ENCODE data around the gene OR9G1.
"Not testable (repeated sequence)": the region's sequence is repeated elsewhere in the genome, so short reads cannot be mapped to it uniquely, and the experiment has no call there.

OR9G1 gene, protein sequence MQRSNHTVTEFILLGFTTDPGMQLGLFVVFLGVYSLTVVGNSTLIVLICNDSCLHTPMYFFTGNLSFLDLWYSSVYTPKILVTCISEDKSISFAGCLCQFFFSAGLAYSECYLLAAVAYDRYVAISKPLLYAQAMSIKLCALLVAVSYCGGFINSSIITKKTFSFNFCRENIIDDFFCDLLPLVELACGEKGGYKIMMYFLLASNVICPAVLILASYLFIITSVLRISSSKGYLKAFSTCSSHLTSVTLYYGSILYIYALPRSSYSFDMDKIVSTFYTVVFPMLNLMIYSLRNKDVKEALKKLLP

DNA sequence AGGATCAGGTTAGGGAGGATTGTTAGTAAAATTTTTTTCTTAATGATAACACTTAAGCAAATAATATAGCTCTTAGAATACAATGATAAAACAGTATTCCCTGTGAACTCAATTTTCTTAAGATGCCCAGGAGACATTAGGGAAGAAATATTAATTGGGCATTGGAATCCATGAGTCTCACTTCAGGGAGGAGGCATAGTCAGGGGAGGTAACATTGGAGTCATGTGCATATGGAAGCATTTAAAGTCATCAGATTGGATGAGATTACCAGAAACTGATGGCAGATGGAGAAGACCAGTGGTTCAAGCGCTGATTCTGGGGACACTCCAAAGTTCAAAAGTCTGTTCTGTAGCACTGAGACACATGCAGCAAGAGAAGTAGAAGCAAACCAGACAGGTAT lies at the start of gene OR9G1:
Gene OR9G1 (plus strand): TSS at position 301 of the 400 bp plus-strand sequence. CDS start 1,293 bp downstream, outside the sequence.
- no peak for DNase-seq (ENCODE audit: low spot score)

DNA sequence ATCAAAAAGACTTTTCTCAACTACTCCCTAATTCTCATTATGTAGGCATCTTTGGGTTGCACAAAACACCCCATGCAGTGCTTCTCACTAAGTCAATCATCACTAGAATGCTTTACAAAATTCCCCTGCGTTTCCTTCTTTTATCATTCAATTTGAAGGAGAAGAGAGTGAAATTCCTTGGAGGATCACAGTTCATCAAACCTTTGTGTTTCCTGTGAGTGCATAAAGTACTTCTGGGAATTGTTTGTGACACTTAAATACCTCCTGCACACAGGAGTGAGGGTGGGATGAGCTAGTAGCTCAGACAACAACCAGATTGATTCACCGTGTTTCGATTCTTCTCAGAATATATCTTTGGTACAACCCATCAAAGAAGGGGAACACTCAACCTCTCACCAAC lies 39.1 kb upstream of the OR9G1 start:
- no peak for DNase-seq (ENCODE audit: low spot score)

DNA sequence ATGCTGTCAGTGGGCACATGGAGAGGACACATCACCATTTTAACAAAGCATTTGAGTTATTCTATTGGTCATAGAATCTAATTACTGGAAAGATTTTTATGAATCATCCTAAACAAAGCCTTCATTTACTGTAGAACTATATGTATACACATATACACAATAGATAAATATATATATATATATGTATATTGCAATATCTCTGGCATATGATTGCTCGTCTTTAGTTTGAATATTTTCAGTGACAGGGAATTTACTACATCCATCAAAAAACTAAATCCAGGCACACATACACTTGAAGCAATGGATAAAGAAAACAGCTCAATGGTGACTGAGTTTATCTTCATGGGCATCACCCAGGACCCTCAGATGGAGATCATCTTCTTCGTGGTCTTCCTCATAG lies 35.5 kb upstream of the OR9G1 start, which contains the start of gene OR5AR1:
Gene OR5AR1 (plus strand): TSS at position 301 of the 400 bp plus-strand sequence. CDS start 0 bp downstream, at position 301.
- no peak for DNase-seq (ENCODE audit: low spot score)

DNA sequence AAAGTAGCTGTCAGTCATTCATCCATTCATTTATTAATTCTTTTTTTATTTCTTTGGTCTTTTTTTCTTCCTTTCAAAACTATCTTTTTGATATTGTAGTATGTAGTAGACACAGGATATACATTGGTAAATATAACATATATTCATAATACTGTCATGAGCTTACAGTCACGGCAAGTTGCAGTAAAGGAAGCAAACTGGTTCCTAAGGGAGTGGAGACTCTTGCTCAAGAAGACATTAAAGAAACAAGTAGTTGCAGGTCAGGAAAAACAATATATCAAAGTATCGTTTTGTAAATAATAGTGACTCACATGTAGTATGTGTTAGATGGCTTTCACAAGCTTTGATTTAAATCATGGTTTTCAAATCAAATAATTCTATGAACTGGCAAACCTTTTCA lies 27.9 kb upstream of the OR9G1 start:
- DNase-seq (ENCODE audit: low spot score) = no peak

DNA sequence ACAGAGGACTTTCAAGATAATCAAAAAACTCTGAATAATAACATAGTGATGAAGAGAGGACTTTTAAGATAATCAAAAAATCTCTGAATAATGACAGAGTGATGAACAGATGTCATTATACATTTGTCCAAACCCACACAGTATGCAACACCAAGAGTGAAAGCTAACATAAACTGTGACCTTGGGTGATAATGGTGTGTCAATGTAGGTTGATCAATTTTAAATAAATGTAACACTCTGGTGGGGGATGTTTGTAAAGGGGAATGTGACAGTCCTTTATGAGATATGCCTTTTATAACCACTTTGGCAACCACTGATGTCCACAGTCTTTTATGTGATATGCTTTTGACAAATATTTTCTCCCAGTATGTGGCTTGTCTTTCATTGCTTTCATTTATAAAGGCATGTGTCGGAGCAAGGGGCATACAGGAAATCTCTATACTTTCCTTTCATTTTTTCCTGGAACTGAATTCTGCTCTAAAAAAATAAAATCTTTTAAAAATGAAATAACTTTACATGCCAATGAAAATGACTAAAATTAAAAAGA lies 10.3 kb upstream of the OR9G1 start:
- DNase-seq (ENCODE audit: low spot score) = no peak

DNA sequence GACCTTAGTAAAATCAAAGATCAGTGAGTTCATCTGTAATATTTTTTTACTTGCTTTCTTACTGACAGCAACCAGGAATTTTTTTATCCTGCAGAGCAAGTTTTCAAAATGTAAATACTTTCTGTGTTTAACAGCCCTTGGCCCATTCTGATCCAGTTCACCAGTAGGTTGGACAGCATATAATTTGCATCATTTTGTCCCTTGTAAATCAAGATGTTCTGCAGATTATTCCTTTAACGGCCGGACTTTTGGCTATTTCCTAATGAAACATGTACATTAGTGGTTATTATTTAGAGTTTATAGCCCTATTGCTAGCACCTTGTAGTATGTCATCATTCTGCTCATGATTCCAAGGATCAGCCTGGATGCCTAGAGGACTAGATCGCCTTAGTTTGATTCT lies 7.7 kb upstream of the OR9G1 start:
- DNase-seq (ENCODE audit: low spot score) = not testable (repeated sequence)

DNA sequence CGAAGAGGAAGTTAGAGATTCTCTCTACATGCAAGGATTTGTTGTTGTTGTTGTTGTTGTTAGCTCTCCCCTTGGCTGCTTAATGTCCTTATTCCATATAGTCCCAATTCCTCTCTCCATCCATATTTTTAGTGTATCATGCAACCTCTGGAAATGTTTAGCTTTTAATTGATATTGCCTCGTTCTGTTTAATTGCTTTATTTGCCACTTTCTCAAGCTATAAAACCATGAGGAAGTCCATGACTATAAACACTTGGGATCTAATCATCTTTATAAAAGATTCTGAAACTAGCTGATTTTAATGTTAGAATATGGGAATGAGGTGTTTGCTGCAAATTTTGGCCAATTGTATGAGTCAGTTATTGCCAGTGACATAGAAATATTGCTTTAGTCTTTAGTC lies 5.5 kb upstream of the OR9G1 start:
- no peak for DNase-seq (ENCODE audit: low spot score)

DNA sequence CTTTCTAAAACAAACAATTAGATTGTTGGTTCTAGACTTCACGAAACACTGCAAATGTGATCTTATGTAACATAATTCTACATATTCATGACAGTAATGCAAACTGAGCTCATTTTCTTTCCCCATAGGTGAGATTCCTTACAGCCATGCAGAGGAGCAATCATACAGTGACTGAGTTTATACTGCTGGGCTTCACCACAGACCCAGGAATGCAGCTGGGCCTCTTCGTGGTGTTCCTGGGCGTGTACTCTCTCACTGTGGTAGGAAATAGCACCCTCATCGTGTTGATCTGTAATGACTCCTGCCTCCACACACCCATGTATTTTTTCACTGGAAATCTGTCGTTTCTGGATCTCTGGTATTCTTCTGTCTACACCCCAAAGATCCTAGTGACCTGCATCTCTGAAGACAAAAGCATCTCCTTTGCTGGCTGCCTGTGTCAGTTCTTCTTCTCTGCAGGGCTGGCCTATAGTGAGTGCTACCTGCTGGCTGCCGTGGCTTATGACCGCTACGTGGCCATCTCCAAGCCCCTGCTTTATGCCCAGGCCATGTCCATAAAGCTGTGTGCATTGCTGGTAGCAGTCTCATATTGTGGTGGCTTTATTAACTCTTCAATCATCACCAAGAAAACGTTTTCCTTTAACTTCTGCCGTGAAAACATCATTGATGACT lies 1.5 kb downstream of the OR9G1 start:
- DNase-seq (ENCODE audit: low spot score) = no peak

DNA sequence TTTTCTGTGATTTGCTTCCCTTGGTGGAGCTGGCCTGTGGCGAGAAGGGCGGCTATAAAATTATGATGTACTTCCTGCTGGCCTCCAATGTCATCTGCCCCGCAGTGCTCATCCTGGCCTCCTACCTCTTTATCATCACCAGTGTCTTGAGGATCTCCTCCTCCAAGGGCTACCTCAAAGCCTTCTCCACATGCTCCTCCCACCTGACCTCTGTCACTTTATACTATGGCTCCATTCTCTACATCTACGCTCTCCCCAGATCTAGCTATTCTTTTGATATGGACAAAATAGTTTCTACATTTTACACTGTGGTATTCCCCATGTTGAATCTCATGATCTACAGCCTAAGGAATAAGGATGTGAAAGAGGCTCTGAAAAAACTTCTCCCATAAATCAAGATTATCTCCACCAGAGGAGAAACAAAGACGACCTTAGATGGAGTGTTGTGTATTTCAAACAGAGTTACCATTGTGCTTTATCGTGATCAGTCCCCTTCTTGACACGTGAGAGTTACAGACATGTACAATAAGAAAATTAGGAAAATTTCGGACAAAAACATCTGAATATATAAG lies 2.1 kb downstream of the OR9G1 start:
- no peak for DNase-seq (ENCODE audit: low spot score)

DNA sequence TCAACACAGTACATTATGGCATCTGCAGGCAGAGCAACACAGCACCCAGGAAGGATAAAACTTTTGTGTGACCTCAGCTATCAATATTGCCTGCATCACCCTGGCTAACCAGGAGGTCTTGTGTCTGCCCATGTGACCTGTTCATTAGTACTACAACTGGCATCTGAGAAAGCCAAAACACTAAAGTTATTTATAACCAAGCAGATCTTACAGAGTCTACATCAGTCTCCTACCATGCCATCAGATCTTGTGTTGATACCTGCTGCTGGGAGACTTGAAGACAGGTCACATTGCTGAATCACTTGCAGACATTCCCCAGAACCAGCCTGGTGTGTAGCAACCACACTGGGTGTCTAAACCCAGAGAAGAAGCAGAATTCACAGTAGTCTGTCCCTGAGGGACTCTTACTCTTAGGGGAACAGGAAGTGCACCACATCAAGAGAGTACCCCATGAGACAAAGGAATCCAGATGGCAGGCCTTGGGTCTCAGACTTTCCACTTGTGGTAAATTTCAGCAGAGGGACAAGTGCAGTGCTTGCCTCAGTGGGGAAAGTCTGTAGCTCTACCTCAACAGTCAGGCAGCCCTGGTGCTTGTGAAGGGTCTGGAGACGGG lies 7.0 kb downstream of the OR9G1 start:
- DNase-seq (ENCODE audit: low spot score) = no peak

DNA sequence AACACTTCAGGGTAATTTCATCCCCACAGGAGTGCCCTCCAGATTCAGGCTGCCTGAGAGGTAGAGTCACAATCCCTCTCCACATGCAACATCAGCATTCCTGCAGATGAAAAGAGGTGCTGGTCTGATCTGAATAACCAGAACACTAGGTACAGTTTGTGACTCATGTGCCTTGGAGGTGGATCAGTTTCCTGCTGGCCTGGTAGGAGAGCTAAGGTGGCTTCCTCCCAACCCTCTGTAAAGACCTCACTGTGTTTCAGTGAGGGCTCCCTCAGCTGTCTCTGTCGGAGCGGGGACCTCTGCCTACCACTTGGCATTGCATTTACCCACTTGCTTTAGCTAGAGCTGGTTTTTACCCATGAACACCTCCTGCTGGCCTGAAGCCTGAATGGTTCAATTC lies 7.6 kb downstream of the OR9G1 start:
- DNase-seq (ENCODE audit: low spot score) = no peak

DNA sequence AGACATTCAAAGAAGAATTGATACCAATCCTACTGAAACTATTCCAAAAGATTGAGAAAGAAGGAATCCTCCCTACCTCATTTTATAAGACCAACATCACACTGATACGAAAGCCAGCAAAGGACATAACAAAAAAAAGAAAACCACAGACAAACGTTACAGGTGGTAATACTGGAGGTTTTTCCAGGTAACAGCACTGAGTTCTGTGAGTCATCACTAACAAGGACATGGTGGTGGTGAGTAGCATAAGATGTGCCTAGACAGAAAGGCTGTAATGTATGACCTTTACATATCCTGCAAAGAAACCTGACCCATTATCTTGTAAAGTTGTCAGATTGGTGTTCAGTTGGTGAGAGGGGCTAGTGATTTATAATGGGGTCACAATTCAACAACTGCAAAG lies 15.3 kb downstream of the OR9G1 start:
- no peak for DNase-seq (ENCODE audit: low spot score)

DNA sequence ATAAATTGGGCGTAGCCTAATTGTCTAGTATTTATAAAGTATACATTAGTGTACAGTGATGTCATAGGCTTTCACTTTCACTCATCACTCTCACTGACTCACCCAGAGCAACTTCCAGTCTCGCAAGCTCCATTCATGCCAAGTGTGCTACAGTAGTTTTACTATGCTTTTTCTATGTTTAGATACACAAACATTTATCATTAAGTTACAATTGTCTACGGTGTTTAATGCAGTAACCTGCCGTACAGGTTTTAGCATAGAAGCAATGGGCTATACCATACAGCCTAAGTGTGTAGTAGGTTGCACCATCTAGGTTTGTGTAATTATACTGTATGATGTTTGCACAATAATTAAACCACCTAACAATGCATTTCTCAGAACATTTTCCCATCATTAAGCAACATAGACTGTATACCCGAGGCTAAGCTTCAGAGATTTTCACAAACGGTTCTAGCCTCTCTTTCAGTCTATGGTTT lies 17.5 kb downstream of the OR9G1 start:
- DNase-seq (ENCODE audit: low spot score) = no peak

DNA sequence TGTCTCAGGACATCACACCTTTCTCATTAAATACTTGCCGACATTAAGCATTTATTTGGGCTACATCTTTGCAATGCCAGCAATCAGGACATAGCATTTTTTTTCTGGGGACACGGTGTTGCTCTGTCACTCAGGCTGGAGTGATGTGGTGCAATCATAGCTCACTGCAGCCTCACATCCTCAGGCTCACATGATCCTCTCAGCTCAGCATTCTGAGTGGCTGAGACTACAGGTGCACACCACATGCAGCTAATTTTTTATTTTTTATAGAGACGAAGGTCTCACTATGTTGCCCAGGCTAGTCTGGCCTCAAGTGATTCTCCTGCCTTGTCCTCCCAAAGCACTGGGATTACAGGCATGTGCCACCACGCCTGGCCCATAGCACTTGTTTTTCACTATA lies 21.6 kb downstream of the OR9G1 start:
- no peak for DNase-seq (ENCODE audit: low spot score)

DNA sequence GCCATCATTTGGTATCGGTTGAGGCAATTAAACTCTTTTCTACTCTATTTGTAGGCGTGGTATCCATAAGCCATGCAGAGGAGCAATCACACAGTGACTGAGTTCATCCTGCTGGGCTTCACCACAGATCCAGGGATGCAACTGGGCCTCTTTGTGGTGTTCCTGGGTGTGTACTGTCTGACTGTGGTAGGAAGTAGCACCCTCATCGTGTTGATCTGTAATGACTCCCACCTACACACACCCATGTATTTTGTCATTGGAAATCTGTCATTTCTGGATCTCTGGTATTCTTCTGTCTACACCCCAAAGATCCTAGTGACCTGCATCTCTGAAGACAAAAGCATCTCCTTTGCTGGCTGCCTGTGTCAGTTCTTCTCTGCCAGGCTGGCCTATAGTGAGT lies 41.2 kb downstream of the OR9G1 start:
- DNase-seq (ENCODE audit: low spot score) = no peak

DNA sequence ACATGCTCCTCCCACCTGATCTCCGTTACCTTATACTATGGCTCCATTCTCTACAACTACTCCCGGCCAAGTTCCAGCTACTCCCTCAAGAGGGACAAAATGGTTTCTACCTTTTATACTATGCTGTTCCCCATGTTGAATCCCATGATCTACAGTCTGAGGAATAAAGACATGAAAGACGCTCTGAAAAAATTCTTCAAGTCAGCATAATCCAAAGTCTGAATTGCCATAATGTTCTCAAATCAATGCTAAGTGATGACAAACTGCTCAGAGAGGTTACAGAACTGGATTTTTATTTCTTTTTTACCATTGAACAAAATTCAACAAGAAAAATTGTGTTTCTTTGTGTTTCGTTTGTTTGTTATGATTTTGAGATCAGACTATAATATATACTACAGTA lies 42.0 kb downstream of the OR9G1 start:
- DNase-seq (ENCODE audit: low spot score) = no peak

DNA sequence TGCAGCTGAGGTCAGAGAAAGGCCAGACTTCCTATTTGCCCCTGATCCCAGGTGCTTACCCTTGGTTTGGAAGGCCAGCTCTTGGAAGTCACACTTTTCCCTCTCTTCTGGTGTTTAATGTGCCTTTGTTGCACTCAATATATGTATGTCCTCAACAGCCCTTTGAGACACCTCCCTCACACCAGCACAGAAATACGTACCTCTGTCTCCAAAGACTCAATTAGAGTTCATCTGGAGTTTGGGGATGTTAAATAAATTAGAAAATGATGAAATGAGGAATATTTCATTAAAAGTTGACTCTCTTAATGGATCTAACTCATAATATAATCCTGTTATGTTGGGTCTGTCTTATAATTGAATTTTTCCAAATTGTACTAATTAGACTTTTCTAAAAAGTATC lies 49.7 kb downstream of the OR9G1 start, which contains the start of gene OR9G4:
Gene OR9G4 (minus strand): TSS at position 101 of the 400 bp plus-strand sequence. CDS start 4,931 bp downstream, outside the sequence.
- DNase-seq (ENCODE audit: low spot score) = no peak

DNA sequence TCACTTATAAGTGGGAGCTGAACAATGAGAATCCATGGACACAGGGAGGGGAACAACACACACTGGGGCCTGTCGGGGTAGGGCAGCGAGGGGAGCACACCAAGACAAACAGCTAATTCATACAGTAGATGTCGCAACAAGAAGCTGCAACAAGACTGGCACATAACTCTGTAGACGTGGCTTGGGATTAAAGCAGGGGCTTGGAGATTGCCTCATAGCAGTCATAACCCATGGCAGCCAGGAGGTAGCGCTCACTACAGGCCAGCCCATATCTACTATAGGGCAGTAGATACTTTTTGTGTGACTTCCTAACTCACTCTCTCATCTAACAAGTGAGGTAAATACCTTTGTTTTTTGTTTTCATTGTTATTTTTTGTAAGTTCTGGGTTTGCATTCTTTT lies 51.3 kb downstream of the OR9G1 start:
- DNase-seq (ENCODE audit: low spot score) = no peak

DNA sequence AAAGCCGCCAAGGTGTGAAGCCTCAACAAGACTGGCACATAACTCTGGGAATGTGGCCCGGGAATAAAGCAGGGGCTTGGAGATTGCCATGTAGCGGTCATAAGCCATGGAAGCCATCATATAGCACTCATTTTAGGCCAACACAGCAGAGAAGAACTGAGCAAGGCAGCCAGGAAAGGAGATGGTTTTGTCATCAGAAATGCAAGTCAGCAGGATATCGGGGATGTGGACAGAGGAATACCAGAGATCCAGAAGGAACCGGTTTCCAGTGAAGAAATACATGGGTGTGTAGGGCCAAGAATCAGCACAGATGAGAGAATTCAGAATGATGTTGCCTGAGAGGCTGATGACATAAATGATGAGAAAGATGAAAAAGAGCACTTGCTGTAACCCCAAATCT lies 52.6 kb downstream of the OR9G1 start:
- DNase-seq (ENCODE audit: low spot score) = no peak

Measured in GM03348 (cell line).